ENCODE results near the gene CAPZA1. TPM values are rescaled to one million over a fixed set of nuclear protein-coding genes. Genes with fewer than 3 reads are reported as not detected.

The CAPZA1 gene
- total RNA-seq, 1 experiment from 2014 or later: 97.5 TPM

GRCh38 chr1:112674440-112674985 is 54.9 kb downstream of the CAPZA1 start, which contains the start of gene MOV10:
MOV10 (plus strand) TSS chr1:112674659; CDS start chr1:112674913, 254 bp downstream.
- CTCF ChIA-PET: interaction anchor here (0.5 to 3.6 kb wide), 22 partner anchors 13 to 1129 kb away, joined by 3 to 23 read pairs (median 4); partner anchors contain the start of genes CAPZA1, LRIG2, PPM1J and SLC16A1
- POLR2A ChIA-PET: interaction anchor here (0.5 to 2.3 kb wide), 15 partner anchors 10 to 283 kb away, joined by 3 to 16 read pairs (median 4); partner anchors contain the start of genes PPM1J and ST7L
- peak within 1 kb of the TSS; percentile 89 for H3K4me3 Mint-ChIP-seq
- H3K36me3 Mint-ChIP-seq: peaks cover 17% of the 10 kb centered on the region
- peaks cover 10% of the 10 kb centered on the region; the same call in 1 of the 2 replicates for H3K27me3 Mint-ChIP-seq (ENCODE audit: low read depth)
- H3K4me1 Mint-ChIP-seq: peaks cover 68% of the 10 kb centered on the region
- peak; percentile 85 for ATAC-seq
- H3K27ac Mint-ChIP-seq: peak within 1 kb of the TSS; percentile 92
- no peaks in the 10 kb centered on the region for H3K9me3 Mint-ChIP-seq
- peak; percentile 72 for DNase-seq (ENCODE audit: low spot score)
- no peak for TF ChIP-seq FOXJ3 (CRISPR knock-in tag; IDR thresholded peaks at IDR 0.05; ENCODE audit: borderline replicate concordance)
- TF ChIP-seq JAZF1 (CRISPR knock-in tag; IDR thresholded peaks at IDR 0.05): no peak
- TF ChIP-seq TEAD1 (CRISPR knock-in tag; IDR thresholded peaks at IDR 0.05): 0 out of 2 replicates have a peak, but pooled peaks have one; percentile 25
- TF ChIP-seq E2F5 (CRISPR knock-in tag; IDR thresholded peaks at IDR 0.05): no peak
- no peak for TF ChIP-seq ZBTB43 (CRISPR knock-in tag; IDR thresholded peaks at IDR 0.05)
- TF ChIP-seq FOXK1 (CRISPR knock-in tag; IDR thresholded peaks at IDR 0.05): 0 out of 2 replicates have a peak, but pooled peaks have one; percentile 15
- TF ChIP-seq NR2C2 (CRISPR knock-in tag; IDR thresholded peaks at IDR 0.05): no peak
- peak; percentile 27; the same call in 1 of the 2 replicates for TF ChIP-seq ARID4B (CRISPR knock-in tag; IDR thresholded peaks at IDR 0.05; ENCODE audit: borderline replicate concordance)
- TF ChIP-seq AFF4 (CRISPR knock-in tag; IDR thresholded peaks at IDR 0.05; ENCODE audit: borderline replicate concordance): no peak
- TF ChIP-seq FOXP1 (CRISPR knock-in tag; IDR thresholded peaks at IDR 0.05; ENCODE audit: borderline replicate concordance): no peak
- TF ChIP-seq HMGXB4 (CRISPR knock-in tag; IDR thresholded peaks at IDR 0.05): 0 out of 2 replicates have a peak, but pooled peaks have one; percentile 6
- TF ChIP-seq SP1 (CRISPR knock-in tag; conservative IDR thresholded peaks at IDR 0.05): no peak; the same call in none of the 2 replicates
- TF ChIP-seq CREM (CRISPR knock-in tag; IDR thresholded peaks at IDR 0.05): no peak
- peak; percentile 10; the same call in 1 of the 2 replicates for TF ChIP-seq PRRX2 (CRISPR knock-in tag; IDR thresholded peaks at IDR 0.05)
- no peak for TF ChIP-seq ZNF512 (CRISPR knock-in tag; IDR thresholded peaks at IDR 0.05; ENCODE audit: borderline replicate concordance)
- TF ChIP-seq PRDM15 (CRISPR knock-in tag; IDR thresholded peaks at IDR 0.05): peak; percentile 79
- TF ChIP-seq ELF4 (CRISPR knock-in tag; IDR thresholded peaks at IDR 0.05; ENCODE audit: low read depth): no peak
- no peak for TF ChIP-seq ZNF219 (CRISPR knock-in tag; IDR thresholded peaks at IDR 0.05; ENCODE audit: borderline replicate concordance)
- TF ChIP-seq GABPB1 (CRISPR knock-in tag; IDR thresholded peaks at IDR 0.05): peak; percentile 38; the same call in 1 of the 2 replicates
